Skin of body (tissue), 2 donors: ENCODE measurements around the gene SLC27A3. TPM values are rescaled to one million over a fixed set of nuclear protein-coding genes. Genes with fewer than 3 reads are reported as not detected.

Source experiments
- DNase-seq: peaks from one replicate; lab custom pipeline; 2025; lab: John Stamatoyannopoulos, UW
- total RNA-seq: library from RNA; depleted of rRNA; stranded (reverse); fragments of >200 nt; gene quantifications from one replicate; pipeline ENCODE4 v1.2.3, GENCODE V29; 2014

SLC27A3 gene
- 25.0 TPM for total RNA-seq

DNA sequence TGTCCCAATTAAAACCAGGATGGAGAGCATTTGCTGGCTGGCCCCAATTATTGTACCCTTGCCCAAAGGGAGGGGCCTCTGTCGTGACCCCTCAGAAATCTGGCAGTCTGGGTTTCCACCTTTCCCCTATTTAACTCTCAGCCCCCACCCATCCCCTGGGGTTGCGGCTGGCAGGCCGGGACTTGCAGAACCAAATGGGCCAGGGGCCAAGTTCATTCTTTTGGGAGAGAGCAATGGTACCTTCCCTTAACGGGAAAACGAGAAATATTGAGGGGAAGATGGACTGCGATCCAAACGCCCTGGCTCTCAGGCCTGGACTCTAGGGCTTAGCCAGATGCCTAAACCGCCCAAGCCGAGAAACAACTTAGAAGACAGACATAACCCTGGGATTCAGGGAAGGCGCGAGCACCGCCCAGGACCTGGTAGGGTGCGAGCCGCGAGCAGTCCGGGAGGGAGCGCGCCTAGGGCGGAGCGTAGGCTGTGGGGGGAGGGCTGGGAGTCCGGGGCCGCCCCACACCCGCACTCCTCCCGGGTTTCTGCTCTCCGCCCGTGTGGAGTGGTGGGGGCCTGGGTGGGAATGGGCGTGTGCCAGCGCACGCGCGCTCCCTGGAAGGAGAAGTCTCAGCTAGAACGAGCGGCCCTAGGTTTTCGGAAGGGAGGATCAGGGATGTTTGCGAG is at the start of gene SLC27A3:
Gene SLC27A3 (plus strand): TSS at position 628 of the 678 bp plus-strand sequence. CDS start 91 bp downstream, outside the sequence.
- peak; percentile 79 for DNase-seq

DNA sequence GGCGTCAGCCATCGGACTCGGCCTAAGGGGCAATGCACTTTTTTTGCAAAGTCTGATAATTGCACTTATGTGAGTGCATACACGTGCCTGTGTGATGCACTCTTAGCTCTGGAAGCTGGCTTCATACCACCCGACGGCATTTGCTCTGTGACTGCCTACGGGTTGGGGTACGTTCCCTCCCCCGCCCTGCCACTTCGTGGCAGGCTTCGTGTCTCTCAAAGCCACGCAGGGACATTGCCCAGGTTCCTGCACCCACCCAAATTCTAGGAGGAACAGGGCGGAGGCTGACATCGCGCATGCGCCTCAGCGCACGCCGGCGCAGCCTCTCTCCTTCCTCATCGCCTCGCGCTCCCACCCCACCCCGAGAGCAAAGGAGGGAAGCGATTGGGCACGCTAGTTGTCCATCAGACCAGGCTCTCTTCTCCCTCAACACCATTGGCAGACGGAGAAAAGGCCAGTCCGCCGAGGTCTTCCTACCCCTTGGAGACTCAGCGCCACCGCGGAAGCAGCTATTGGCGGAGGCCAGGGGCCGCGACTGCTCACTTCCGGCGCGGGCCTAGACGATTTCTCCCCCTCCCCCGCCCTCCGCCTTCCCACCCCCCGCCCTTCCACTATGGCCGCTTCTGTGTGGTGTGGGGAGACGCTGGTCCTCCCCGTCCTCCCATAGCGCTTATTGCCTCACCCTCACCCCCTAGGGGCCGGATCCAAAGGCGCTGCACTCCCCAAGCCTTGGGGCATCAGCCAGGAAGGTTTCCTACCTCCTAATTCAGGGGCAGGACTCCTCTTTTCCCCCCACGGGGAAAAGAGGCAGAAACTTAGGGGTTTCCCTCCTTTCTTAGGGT is 47.5 kb upstream of the SLC27A3 start, which contains the start of gene INTS3:
Gene INTS3 (plus strand): TSS at position 588 of the 842 bp plus-strand sequence. CDS start 585 bp downstream, outside the sequence.
- peak; percentile 100 for DNase-seq

GRCh38 chr1:153728305-153729066 is 46.7 kb upstream of the SLC27A3 start:
- DNase-seq, result peak; percentile 38

GRCh38 chr1:153730468-153730988 is 44.7 kb upstream of the SLC27A3 start:
- DNase-seq, result no peak

DNA sequence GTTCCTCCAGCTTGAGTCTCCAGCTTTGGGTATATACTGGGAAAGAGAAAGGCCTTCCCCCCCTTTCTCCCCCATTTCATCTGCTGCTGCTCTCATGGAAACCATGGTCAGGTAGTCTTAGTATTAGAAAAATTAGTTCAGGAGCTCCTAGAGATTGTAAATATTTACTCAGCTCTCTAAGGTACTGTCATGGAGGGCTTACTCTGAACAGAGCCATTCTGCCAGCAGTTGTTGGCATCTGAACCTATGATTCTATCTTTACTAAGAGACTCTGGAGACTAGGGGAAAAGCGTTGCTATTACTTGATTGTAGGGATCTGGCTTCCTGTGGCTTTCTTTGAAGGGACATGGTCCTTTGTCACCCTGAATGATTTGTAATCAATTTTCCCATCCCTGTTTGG is 41.2 kb upstream of the SLC27A3 start:
- DNase-seq, result no peak

DNA sequence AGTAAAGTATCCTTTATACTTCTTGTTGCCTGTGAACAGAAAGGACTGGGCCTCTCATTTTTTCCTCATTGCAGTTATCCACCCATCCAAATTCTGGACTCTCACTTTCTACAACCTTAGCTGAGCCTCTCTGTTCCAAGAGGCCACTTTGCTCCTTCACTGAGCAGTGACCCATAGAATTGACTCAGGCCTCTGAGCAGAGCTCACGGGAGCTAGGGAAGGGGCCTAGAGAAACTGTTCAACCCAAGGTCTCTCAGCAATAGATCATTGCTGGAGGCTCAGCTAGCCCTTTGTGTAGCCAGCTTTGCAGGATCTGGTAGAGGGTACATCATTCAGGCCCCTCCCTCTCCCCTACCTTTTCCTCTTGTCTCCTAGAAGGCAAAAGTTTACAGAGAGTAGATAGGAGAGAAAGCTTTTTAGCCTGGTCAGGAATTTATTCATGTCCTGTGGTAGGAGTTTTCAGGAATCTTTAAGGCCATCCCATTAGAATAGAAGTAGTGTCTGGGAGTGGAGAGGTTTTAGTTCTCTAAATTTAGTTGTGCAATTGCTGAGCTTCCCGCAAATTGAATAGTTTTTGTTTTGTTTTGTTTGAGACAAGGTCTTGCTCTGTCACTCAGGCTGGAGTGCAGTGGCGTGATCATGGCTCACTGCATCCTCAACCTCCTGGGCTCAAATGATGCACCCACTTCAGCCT is 40.7 kb upstream of the SLC27A3 start:
- no peak for DNase-seq

GRCh38 chr1:153735090-153735420 is 40.2 kb upstream of the SLC27A3 start:
- DNase-seq, result no peak

- DNase-seq, result no peak
Observed at GRCh38 chr1:153741986-153742385, 33.2 kb upstream of the SLC27A3 start.

- no peak for DNase-seq
Observed at GRCh38 chr1:153742411-153743142, 32.6 kb upstream of the SLC27A3 start.

- DNase-seq, result no peak
Observed at GRCh38 chr1:153745417-153745816, 29.8 kb upstream of the SLC27A3 start.

GRCh38 chr1:153746174-153746573 is 29.0 kb upstream of the SLC27A3 start:
- DNase-seq, result no peak

DNA sequence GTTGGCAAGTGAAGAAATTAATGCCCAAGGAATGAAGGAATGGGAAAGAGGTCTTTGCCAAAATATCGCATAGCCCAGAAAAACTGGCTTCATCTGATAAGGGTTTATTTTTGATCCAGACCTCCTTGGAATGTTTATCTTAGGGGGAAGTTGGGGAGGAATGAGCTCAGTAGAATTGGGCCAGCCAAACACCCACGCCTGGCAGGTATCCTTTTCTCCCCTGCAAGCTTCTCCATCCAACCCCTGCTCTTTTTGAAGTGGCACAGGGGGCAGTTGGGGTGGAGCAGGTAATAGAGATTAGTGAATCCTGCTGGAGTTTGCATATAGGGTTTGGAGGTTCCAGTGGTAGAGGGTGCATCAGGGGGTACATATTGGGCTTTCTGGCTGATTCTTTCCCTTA is 26.3 kb upstream of the SLC27A3 start:
- DNase-seq, result no peak

GRCh38 chr1:153749408-153750005 is 25.7 kb upstream of the SLC27A3 start:
- peak; percentile 71 for DNase-seq

GRCh38 chr1:153750026-153750995 is 24.9 kb upstream of the SLC27A3 start:
- no peak for DNase-seq

DNA sequence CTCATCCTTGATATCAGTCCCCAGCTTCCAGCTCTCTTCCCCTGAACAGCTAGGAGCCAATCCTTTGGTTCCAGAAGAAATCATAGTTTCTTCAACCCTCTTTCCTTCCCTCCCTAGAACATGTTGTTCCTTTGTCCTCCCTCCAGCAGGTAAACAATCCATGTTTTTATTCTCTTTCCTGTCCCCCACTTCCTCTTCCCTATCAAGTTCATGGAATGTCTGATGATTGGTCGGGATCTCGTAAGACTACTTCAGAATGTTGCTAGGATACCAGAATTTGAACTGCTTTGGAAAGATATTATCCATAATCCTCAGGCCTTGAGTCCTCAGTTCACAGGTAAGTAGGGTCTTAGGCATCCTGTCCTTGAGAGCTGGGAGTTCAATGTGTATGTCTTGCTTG is 23.1 kb upstream of the SLC27A3 start:
- no peak for DNase-seq

DNA sequence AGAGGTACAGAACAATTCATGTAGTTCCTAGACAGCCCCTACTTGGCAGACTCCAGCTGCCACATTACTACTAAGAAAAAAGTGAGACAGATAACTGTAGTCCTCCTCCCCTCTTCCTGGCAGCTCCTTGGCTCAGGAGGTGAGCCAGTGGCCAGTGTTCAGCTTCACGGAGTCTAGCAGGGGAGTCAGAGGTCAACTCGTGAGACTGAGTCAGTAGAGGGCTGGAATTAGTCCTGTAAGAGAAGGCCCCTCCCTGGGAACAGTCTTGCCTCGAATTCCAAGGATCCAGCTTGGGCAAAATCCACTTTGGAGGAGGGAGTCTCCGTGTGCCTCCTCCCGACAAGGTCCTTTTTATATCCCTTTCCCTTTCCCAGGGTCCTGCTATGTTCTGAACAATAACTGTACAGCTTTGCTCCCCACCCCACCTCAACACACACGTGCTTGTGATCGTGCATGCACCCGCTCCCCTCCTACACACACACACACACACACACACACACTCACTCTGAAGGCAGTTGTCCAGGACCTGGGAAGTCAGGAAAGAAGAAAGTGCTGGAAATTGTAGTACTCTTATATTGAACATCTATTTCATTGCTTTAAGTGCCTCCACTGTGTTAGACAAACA is 22.5 kb upstream of the SLC27A3 start:
- DNase-seq, result no peak

GRCh38 chr1:153754266-153754665 is 20.9 kb upstream of the SLC27A3 start:
- no peak for DNase-seq

- no peak for DNase-seq
Observed at GRCh38 chr1:153760440-153760839, 14.8 kb upstream of the SLC27A3 start.
